C4-2B (cell line): ENCODE data around the gene JAKMIP1.

Experiments used
- CTCF ChIP-seq: fragments of 450-650 bp; conservative IDR thresholded peaks from 2 replicates; pipeline ENCODE4 v1.5.1; 2017; ENCODE audit warnings: mild to moderate bottlenecking
- ZFX ChIP-seq: fragments of 450-650 bp; IDR thresholded peaks from 2 replicates; pipeline ENCODE4 v1.6.1; 2017

- TF ChIP-seq CTCF (no peak), ZFX (no peak)
Observed at GRCh38 chr4:6111354-6111960, 88.9 kb downstream of the JAKMIP1 start.
